GM13976 (cell line): ENCODE results near the gene HLA-DPB1.

Source experiments
- DNase-seq: peaks from one replicate; pipeline ENCODE4 v3.0.0; 2012; ENCODE audit warnings: low spot score
- in situ Hi-C: fragments of 300-500 bp; cut with MboI; formaldehyde crosslinking; loops from one replicate; pipeline ENCODE4 v1.12.0; 2022; ENCODE audit warnings: low sequenced_read_pairs, mixed read lengths, inconsistent platforms; ENCODE audit not compliant: unreplicated experiment
- TF ChIP-seq, protein P1 (sequence below): IDR thresholded peaks from 2 replicates; pipeline ENCODE4 v1.5.1; 2012; ENCODE audit warnings: borderline replicate concordance, mild to moderate bottlenecking; ENCODE audit not compliant: insufficient read depth; ENCODE audit errors: extremely low read depth, missing control alignments, control extremely low read depth

The HLA-DPB1 gene

DNA sequence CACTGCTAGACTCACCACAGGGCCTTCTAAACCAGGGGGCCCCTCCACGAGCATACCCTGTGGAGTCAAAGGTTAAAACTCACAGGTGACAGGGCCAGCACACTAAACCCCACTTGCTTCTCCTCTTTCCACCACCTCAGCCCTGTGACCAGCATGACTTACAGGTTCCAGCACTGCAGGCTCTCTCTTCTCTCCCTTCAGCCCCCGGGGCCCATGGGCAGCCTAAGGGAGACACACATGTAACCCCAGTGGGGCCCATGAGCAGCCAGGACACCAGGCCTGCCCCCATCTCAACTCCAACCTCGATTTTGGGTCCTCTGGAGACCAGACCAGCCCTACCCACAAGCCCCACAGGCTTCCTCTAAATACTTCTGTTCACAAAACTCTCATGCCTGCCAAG lies 28.0 kb downstream of the HLA-DPB1 start:
- in situ Hi-C loops, result no loop called here
- TF ChIP-seq, protein P1, sequence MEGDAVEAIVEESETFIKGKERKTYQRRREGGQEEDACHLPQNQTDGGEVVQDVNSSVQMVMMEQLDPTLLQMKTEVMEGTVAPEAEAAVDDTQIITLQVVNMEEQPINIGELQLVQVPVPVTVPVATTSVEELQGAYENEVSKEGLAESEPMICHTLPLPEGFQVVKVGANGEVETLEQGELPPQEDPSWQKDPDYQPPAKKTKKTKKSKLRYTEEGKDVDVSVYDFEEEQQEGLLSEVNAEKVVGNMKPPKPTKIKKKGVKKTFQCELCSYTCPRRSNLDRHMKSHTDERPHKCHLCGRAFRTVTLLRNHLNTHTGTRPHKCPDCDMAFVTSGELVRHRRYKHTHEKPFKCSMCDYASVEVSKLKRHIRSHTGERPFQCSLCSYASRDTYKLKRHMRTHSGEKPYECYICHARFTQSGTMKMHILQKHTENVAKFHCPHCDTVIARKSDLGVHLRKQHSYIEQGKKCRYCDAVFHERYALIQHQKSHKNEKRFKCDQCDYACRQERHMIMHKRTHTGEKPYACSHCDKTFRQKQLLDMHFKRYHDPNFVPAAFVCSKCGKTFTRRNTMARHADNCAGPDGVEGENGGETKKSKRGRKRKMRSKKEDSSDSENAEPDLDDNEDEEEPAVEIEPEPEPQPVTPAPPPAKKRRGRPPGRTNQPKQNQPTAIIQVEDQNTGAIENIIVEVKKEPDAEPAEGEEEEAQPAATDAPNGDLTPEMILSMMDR, result no peak
- DNase-seq, result no peak

- TF ChIP-seq, protein P1, result no peak
- in situ Hi-C loops, result no loop called here
- DNase-seq, result no peak
Observed at GRCh38 chr6:33104887-33105286, 29.1 kb downstream of the HLA-DPB1 start.

GRCh38 chr6:33105386-33105785 lies 29.6 kb downstream of the HLA-DPB1 start:
- no peak for DNase-seq
- in situ Hi-C loops, result no loop called here
- TF ChIP-seq, protein P1, result no peak

GRCh38 chr6:33105916-33106871 lies 30.4 kb downstream of the HLA-DPB1 start:
- TF ChIP-seq, protein P1, result no peak
- in situ Hi-C loops, result no loop called here
- no peak for DNase-seq

- in situ Hi-C loops, result no loop called here
- TF ChIP-seq, protein P1, result no peak
- DNase-seq, result no peak
Observed at GRCh38 chr6:33107641-33108040, 31.9 kb downstream of the HLA-DPB1 start.

- DNase-seq, result no peak
- in situ Hi-C loops, result no loop called here
- TF ChIP-seq, protein P1, result no peak
Observed at GRCh38 chr6:33108307-33108706, 32.5 kb downstream of the HLA-DPB1 start.

- DNase-seq, result peak; percentile 78
Observed at GRCh38 chr6:33112148-33112547, 36.4 kb downstream of the HLA-DPB1 start.

More at GRCh38 chr6:33112148-33112547, 36.4 kb downstream of the HLA-DPB1 start:
- TF ChIP-seq, protein P1, result no peak
- in situ Hi-C loops, result no loop called here
